Natural killer cell treated with Interleukin-12 subunit alpha and Interleukin-12 subunit beta and Interleukin-15 and Interleukin-18, amount 100 ng/mL, for 72 hours (primary cell): Measurements from ENCODE around the gene TAGLN3. TPM values are rescaled to one million over a fixed set of nuclear protein-coding genes. Genes with fewer than 3 reads are reported as not detected.

ENCODE experiments used
- ATAC-seq, 2 donors: fragments of 150-1000 bp; cut with Tn5 transposase in 1 of 2; sonication (Bioruptor Pico), chemical (Tn5 transposase) in 1 of 2; 2 replicates each; pipeline ENCODE4 v1.10.0; 2021
- DNase-seq: peaks from one replicate; pipeline ENCODE4 v3.0.0; 2022; ENCODE audit warnings: low spot score
- H3K27ac Mint-ChIP-seq, 2 donors: 1 replicate in 1 of 2; 2 replicates in 1 of 2; pipeline ENCODE4 v1.8.0; 2022; ENCODE audit warnings: mixed read lengths in 2 of 2, mild to moderate bottlenecking in 1 of 2, moderate library complexity in 1 of 2
- H3K27me3 Mint-ChIP-seq, 2 donors: 1 replicate in 1 of 2; 2 replicates in 1 of 2; pipeline ENCODE4 v1.8.0; 2022; ENCODE audit warnings: mixed read lengths in 2 of 2
- H3K36me3 Mint-ChIP-seq: one replicate; pipeline ENCODE4 v1.8.0; 2022; ENCODE audit warnings: mixed read lengths
- H3K4me1 Mint-ChIP-seq, 2 donors: 1 replicate in 1 of 2; 2 replicates in 1 of 2; pipeline ENCODE4 v1.8.0; 2022; ENCODE audit warnings: low read depth in 2 of 2, mixed read lengths in 2 of 2, mild to moderate bottlenecking in 1 of 2
- H3K4me3 Mint-ChIP-seq: one replicate; pipeline ENCODE4 v1.8.0; 2022; ENCODE audit warnings: mixed read lengths
- H3K9me3 Mint-ChIP-seq: 2 replicates; pipeline ENCODE4 v1.8.0; 2022; ENCODE audit warnings: mixed read lengths
- total RNA-seq, 2 donors: library from RNA; stranded (reverse); gene quantifications; one replicate each; pipeline ENCODE4 v1.2.3, GENCODE V29; 2022

TAGLN3 gene
- total RNA-seq, 2 donors from 2014 or later, result 0.74 TPM; not detected in 1

DNA sequence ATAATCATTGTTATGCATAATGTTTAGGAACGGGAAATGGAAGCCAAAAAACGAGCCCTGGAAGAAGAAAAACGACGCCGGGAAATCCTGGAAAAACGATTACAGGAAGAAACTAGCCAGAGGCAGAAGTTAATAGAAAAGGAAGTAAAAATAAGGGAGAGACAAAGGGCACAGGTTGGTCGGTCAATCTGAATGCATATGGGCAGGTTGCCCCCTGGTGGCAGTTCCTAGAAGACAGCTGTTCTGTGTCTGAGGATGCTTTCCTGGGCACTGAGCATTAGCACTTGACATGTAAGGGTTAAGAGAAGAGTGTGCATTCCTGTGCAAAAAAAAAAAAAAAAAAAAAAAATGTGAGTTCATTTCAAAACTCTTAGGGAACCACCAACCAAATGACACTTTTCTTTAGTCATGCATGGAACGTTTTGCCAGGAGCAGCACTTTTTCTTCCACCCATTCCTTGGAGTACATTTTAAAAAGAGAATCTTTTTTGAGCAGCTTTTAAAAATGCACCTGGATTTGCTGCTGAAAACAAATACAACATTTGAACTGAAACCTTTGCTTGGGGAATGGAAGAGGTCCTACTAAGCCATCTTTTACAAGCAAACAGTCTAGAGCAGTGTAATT, 31.0 kb upstream of the TAGLN3 start:
- H3K27me3 Mint-ChIP-seq, result no peaks in the 10 kb centered on the region

DNA sequence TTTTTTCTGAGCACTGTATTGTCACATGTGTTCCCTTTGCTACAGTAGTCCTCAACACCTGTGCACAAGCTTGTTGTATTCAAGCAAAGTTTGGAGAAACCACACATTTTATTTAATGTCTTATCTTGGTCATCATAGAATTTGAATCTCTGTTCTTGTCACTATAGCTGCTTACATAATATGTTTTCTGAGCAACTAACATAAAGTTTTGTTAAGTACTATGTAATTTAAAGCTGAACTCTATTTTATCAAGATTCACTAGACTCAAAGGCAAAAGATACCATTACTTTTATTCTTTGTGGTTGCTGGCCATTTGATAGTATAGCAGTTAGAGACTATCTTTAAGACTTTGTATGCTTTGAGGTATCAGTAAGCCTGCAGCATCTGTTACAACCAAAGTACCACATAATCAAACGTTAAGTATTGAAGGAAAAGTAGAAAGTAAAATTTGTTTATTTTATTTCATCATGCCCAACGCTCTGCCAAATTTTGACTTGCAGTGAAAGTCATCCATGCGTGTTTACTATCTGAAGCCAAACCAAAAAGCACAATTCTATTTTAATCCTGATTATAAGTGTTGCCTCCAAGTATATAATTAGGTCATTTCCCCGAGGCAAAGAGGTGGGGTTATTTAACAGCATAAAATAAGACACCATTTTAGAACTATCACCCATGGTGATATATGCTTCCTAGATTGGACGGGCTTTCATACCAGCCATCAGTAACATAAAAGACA, 30.2 kb upstream of the TAGLN3 start:
- no peak for DNase-seq
- no peak overlapping the region for H3K27ac Mint-ChIP-seq

More for the DNA sequence above, 31.0 kb upstream of the TAGLN3 start:
- peaks cover 7 to 10% of the 10 kb centered on the region in 2 donors for H3K4me1 Mint-ChIP-seq
- no peaks in the 10 kb centered on the region for H3K9me3 Mint-ChIP-seq
- no peaks in the 10 kb centered on the region for H3K36me3 Mint-ChIP-seq
- peak overlapping the region in 1 of 2 donors; percentile 30 for H3K27ac Mint-ChIP-seq
- H3K4me3 Mint-ChIP-seq, result no peak overlapping the region
- ATAC-seq (peak; percentile 81 to 87), DNase-seq (peak; percentile 82)

DNA sequence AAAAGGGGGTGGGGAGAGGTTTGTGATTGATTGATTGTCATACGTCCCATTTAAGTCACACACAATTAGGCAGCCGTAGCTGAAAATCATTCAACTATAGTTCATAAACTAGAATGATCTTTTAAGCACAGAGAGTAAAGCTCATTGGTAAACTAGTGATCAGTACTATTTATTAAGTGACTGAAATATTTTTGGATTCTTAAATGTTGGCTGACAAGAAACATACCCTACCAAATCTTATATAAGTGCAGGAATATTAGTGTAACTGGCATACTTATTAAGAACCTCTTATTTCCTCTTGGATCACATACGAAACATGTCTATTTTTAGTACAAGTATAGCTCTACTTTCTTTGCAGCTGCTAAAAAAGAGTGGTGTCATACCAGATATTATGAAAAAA, 28.3 kb upstream of the TAGLN3 start:
- H3K4me1 Mint-ChIP-seq, result peaks cover 7 to 10% of the 10 kb centered on the region in 2 donors
- no peaks in the 10 kb centered on the region for H3K27me3 Mint-ChIP-seq
- peaks cover 6% of the 10 kb centered on the region for H3K36me3 Mint-ChIP-seq
- no peaks in the 10 kb centered on the region for H3K9me3 Mint-ChIP-seq
- ATAC-seq (no peak), DNase-seq (no peak)
- no peak overlapping the region for H3K27ac Mint-ChIP-seq
- no peak overlapping the region for H3K4me3 Mint-ChIP-seq

More for the DNA sequence above, 30.2 kb upstream of the TAGLN3 start:
- ATAC-seq, result no peak
- Mint-ChIP-seq H3K9me3 (no peaks in the 10 kb centered on the region), H3K4me3 (no peak overlapping the region), H3K27me3 (no peaks in the 10 kb centered on the region), H3K36me3 (no peaks in the 10 kb centered on the region), H3K4me1 (peaks cover 7 to 10% of the 10 kb centered on the region in 2 donors)

DNA sequence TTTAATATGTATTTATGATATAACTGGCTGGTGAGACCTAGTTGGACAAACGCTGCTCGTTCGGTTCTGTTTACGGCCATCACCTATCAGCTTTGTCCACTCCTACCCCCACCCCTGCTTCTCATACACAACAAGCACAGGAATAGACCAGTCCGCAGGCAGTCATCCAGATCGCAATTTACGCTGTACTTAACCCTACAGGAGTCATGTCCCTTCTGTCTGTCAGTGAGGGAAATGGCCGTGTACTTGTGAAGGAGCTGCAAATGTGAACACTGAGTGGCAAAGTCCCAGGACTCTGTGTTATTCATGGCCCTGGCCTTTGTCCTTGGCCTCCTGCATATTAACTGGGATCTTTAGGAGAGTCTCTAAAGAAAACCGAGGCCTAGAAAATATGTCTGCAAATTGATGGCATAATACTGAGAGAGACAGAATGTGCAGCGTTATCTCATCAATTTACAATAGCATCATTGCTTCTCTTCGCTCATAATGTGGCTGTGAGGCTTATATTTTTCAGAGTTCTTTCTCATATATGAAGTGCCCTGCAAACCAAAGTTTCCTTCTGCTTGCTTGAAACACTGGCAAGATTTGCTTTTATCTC, 27.1 kb upstream of the TAGLN3 start:
- Mint-ChIP-seq H3K36me3 (peaks cover 6% of the 10 kb centered on the region), H3K27ac (no peak overlapping the region), H3K4me3 (no peak overlapping the region), H3K27me3 (no peaks in the 10 kb centered on the region), H3K9me3 (no peaks in the 10 kb centered on the region), H3K4me1 (peaks cover 7 to 10% of the 10 kb centered on the region in 2 donors)
- no peak for ATAC-seq
- no peak for DNase-seq

DNA sequence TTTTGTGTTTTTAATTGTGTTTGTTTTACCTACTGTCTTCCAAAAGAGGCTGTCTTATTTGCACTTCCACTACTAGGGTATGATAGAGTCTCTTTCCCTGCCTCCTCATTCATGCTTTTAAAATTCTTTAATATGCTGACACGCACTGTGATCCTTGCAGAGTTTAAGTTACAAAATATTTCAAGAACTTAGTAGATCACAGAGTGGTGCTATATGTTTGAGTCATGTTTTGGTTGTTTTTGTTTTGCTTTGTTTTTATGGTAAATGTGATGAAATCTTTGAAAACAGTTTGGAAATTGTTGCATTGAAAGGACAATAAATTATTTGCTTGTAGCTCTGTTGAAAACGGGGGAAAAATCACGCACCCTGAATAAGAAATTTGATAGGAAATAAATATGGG, 25.8 kb upstream of the TAGLN3 start:
- no peak overlapping the region for H3K4me3 Mint-ChIP-seq
- H3K4me1 Mint-ChIP-seq, result no peaks in the 10 kb centered on the region
- no peaks in the 10 kb centered on the region for H3K27me3 Mint-ChIP-seq
- DNase-seq, result no peak
- H3K9me3 Mint-ChIP-seq, result no peaks in the 10 kb centered on the region
- no peak for ATAC-seq
- peaks cover 6% of the 10 kb centered on the region for H3K36me3 Mint-ChIP-seq
- H3K27ac Mint-ChIP-seq, result no peak overlapping the region

DNA sequence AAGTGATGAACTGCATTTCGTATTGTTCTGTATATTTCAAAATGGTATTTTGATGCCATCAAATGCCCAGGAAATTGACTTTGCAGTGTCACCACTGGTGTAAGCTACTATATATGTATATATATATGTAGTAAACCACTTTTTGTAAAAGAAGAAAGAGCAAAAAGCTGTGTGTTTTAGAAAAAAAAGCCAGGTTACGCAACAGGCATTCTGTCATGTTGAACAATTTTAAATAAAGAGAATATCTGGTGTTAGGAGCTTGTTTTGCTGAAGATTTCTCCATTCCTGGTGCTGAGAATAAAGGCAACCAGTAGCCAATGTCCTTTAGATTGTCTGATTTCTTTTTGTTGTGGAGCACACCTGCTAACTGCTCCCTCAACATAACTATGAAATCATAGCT, 23.6 kb upstream of the TAGLN3 start:
- no peak for DNase-seq
- Mint-ChIP-seq H3K27ac (no peak overlapping the region), H3K4me1 (peaks cover 9 to 16% of the 10 kb centered on the region in 2 donors), H3K4me3 (no peak overlapping the region), H3K27me3 (no peaks in the 10 kb centered on the region), H3K9me3 (no peaks in the 10 kb centered on the region), H3K36me3 (peaks cover 6% of the 10 kb centered on the region)
- ATAC-seq, result no peak

DNA sequence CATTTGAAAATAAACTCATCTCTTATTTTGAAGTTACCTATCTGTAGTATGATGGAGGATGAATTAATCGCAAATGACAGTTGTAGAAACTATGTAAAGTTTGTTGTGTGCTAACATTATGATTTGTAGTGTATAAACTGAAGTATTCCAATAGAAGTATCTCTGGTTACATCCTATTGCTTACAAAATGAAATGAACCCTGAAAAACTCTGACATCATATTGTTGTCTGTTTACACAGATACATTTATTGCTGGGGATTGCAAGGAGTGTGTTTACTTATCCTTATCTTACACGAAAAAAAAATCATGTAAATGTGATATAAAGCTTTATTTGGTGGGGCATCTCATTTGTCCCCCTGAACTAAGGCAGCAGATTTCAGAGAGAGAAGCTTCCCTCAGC, 22.5 kb upstream of the TAGLN3 start:
- H3K27ac Mint-ChIP-seq, result no peak overlapping the region
- DNase-seq (no peak), ATAC-seq (no peak)
- H3K36me3 Mint-ChIP-seq, result peaks cover 6% of the 10 kb centered on the region
- H3K9me3 Mint-ChIP-seq, result no peaks in the 10 kb centered on the region
- H3K27me3 Mint-ChIP-seq, result no peaks in the 10 kb centered on the region
- H3K4me3 Mint-ChIP-seq, result no peak overlapping the region
- H3K4me1 Mint-ChIP-seq, result peaks cover 12 to 20% of the 10 kb centered on the region in 2 donors

DNA sequence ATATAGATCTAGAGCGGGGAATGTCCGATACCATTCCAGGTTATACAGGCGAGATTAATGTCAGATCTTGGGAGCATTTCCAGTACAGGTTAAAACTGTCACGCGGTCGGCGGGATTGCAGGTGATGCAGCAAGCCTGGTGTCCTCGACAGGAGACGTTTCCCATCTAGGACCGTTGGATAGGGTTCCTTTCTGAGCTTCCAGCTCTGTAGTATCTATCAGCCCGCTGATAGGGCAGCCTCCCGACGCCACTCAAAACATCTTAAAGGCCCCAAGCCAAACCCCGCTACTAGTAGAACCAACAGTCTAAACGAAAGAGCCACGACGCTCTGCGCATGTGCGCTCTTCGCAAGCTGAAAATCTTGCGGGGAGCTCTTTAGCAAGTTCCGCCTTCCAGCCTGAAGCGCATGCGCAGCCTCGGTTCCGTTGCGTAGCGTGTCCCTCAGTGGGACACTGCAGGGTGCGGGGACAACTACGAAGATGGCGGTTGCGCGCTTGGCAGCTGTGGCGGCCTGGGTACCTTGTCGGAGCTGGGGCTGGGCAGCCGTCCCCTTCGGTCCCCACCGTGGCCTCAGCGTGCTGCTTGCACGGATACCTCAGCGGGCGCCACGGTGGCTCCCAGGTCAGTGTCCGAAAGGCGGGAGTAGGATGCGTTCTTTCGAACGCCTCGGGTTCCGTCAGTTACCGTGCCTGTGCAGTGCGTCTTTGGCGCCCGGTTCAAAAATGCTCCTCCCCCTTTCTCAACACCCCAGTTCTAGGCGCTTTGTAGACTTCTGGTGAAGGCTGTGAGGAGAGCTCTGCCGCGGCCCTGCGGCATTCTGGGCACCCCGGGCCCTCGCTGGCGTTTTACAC, 19.9 kb upstream of the TAGLN3 start, which contains the start of gene ABHD10:
ABHD10 (plus strand) TSS at position 444 of the 851 bp plus-strand sequence; CDS start at position 480, 36 bp downstream.
- peaks cover 12 to 20% of the 10 kb centered on the region in 2 donors for H3K4me1 Mint-ChIP-seq
- H3K9me3 Mint-ChIP-seq, result no peaks in the 10 kb centered on the region
- peak; percentile 98 for DNase-seq
- H3K27ac Mint-ChIP-seq, result peak within 1 kb of the TSS; percentile 93 to 96
- H3K4me3 Mint-ChIP-seq, result peak within 1 kb of the TSS; percentile 90
- peak; percentile 98 for ATAC-seq
- no peaks in the 10 kb centered on the region for H3K27me3 Mint-ChIP-seq
- peaks cover 3% of the 10 kb centered on the region for H3K36me3 Mint-ChIP-seq

DNA sequence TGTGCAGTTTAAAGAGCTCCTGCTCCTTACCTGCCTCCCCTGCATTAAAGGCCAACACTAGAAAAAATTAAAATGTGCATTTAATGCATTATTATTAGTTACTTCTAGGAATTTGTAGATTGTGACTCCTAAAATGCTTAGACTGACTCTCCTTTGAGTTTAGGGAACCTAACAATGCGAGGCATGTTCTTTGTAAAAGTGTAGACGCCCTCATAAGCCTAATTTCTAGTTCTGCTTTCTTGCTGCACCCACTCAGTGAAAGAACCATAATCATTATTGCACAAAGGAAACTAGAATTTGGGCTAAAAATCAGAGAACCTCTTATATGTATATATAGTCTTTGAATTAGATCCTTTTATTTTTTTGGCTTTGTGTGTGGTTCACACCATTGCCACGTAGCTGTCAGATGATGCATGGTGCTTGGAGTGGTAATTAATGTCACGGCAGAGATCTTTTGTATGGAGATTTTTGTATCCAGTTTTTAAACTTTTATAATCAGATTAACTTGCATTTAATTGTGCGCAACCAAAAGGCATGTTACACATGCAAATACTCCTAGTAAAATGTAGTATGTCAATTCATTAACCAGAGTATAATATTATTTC, 19.2 kb upstream of the TAGLN3 start:
- peak overlapping the region; percentile 90 for H3K4me3 Mint-ChIP-seq
- no peak for DNase-seq
- H3K4me1 Mint-ChIP-seq, result peaks cover 13 to 22% of the 10 kb centered on the region in 2 donors
- no peaks in the 10 kb centered on the region for H3K36me3 Mint-ChIP-seq
- no peaks in the 10 kb centered on the region for H3K9me3 Mint-ChIP-seq
- peak overlapping the region; percentile 93 to 96 for H3K27ac Mint-ChIP-seq
- H3K27me3 Mint-ChIP-seq, result no peaks in the 10 kb centered on the region
- ATAC-seq, result no peak

DNA sequence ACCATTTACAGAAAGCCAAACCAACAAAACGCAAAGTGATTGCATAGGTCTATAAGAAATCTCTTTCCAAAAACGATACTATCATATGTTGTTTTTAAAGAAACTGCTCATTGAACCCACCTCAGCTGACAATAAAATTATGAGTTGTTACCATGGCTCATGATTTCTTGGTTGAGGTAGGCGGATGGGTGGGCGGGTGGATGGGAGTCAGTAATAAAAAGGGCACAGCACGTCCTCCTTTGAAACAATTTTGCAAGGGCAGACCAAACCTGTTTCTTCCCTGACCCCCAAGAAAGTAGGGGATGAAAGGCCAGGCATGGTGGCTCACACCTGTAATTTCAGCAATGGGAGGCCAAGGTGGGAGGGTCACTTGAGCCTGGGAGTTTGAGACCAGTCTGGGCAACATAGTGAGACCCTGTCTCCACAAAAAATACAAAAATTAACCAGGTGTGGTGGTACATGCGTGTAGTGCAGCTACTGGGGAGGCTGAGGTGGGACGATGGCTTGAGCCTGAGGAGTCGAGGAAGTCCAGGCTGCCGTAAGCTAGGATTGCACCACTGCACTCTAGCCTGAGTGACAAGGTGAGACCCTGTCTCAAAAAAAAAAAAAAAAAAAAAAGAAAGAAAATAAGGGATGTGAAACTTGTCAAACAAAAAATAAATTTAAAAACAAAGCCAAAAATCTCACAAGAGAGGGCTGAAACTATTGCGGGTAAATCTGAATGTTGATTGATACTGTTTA, 17.8 kb upstream of the TAGLN3 start:
- DNase-seq (no peak), ATAC-seq (no peak)
- Mint-ChIP-seq H3K4me1 (peaks cover 25 to 27% of the 10 kb centered on the region in 2 donors), H3K27me3 (no peaks in the 10 kb centered on the region), H3K27ac (peak overlapping the region in 1 of 2 donors; percentile 96), H3K9me3 (no peaks in the 10 kb centered on the region), H3K4me3 (peak overlapping the region; percentile 90), H3K36me3 (no peaks in the 10 kb centered on the region)

DNA sequence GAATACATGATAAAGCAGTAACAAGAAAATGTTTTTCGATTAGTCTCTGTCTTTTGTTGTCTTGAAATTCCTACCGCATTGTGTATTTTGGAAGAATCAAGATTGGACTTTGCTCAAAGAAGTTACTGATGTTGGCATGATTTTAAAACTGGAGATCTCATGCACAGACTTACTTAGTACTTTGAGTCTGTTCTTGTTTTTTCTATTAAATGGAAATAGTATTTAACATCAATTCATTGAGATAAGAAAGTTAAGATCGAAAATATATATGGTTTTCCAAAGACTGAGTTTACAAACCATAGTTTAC, 17.3 kb upstream of the TAGLN3 start:
- Mint-ChIP-seq H3K27me3 (no peaks in the 10 kb centered on the region), H3K4me1 (peaks cover 26 to 27% of the 10 kb centered on the region in 2 donors), H3K4me3 (no peak overlapping the region), H3K9me3 (no peaks in the 10 kb centered on the region), H3K27ac (no peak overlapping the region), H3K36me3 (no peaks in the 10 kb centered on the region)
- ATAC-seq (no peak), DNase-seq (no peak)

DNA sequence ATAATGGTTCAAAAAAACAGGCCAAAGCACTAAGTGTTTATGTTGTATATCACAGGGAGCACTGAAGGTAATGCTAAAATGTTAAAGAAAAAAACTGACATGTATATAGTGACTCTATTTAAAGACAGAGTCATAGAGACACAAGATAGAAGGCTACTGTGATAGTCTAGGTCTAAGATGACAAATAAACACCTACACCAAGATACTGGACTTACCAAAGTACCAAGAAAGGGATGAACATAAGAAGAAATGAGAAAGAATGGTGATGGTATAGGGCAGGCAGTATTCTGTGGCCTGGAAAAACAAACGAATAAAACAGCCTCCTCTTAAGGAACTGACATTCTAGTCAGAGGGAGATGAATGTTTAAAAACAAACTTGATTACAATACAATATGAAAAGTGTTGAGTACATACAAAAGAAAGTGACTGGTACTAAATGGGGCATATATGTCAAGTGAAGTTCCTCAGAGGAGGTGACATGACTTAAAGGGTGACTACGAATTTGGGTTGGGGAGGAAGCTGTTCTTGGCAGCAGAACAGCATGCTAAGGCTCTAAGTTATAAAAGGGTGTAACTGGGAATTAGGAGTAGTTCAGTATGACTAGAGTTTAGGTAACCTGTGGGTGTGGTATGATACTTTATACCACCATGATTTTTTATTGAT, 14.0 kb upstream of the TAGLN3 start:
- Mint-ChIP-seq H3K4me1 (peaks cover 15 to 21% of the 10 kb centered on the region in 2 donors), H3K36me3 (peaks cover 10% of the 10 kb centered on the region), H3K9me3 (no peaks in the 10 kb centered on the region), H3K4me3 (no peak overlapping the region), H3K27ac (peak overlapping the region; percentile 3 to 22), H3K27me3 (no peaks in the 10 kb centered on the region)
- DNase-seq (no peak), ATAC-seq (no peak)
